HG03064 (cell line): ENCODE measurements around the gene RIN3.
"Not testable (repeated sequence)": the region's sequence is repeated elsewhere in the genome, so short reads cannot be mapped to it uniquely, and the experiment has no call there.

Experiments
- ATAC-seq: cut with Tn5 transposase; IDR thresholded peaks from one replicate; pipeline ENCODE4 v1.9.1; 2021; ENCODE audit warnings: low read depth; ENCODE audit not compliant: unreplicated experiment

The RIN3 gene

GRCh38 chr14:92638266-92638665 is 124.7 kb downstream of the RIN3 start:
- no peak for ATAC-seq

- ATAC-seq, result no peak
Measured at GRCh38 chr14:92638904-92639303, 125.3 kb downstream of the RIN3 start.

DNA sequence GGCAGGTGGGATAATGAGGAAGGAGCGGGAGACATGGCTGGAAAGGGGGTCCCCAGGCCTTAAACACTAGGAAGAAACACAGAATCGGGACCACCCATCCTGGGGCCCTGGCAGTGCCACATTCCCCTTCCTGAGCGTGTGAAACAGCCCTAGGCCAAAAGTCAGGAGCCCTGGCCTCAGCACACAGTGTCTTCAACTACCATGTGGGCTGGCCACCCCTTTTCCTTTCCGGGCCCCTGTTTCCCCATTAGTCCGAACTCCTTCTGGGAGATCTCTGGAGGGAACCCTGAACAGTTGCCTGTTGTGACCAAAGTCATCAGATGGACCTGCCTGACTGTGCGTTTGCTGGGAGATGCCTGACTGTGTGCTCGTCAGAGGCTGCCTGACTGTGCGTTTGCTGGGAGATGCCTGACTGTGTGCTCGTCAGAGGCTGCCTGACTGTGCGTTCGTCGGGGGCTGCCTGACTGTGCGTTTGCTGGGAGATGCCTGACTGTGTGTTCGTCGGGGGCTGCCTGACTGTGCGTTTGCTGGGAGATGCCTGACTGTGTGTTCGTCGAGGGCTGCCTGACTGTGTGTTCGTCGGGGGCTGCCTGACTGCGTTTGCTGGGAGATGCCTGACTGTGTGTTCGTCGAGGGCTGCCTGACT is 126.0 kb downstream of the RIN3 start:
- not testable (repeated sequence) for ATAC-seq

DNA sequence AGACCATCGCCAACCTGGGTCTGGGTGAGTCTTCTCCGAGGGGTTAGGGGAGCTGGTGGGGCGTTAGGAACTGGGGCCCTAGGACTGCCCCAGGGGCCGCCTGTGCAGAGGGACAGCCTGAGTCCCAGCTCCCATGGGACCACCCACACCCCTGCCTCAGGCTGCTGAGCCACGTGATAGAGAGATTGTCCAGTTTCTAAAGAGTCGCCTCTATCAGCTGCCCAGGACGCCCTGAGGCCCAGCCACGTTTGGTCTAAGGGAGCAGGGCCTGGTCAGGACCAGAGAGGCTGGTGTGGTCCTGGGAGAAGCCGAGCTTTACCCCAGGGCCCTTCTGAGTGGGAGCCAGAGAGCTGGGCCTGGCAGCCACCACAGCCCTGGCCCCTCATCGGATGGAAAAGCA is 127.7 kb downstream of the RIN3 start:
- no peak for ATAC-seq

GRCh38 chr14:92644171-92644969 is 130.8 kb downstream of the RIN3 start:
- no peak for ATAC-seq

DNA sequence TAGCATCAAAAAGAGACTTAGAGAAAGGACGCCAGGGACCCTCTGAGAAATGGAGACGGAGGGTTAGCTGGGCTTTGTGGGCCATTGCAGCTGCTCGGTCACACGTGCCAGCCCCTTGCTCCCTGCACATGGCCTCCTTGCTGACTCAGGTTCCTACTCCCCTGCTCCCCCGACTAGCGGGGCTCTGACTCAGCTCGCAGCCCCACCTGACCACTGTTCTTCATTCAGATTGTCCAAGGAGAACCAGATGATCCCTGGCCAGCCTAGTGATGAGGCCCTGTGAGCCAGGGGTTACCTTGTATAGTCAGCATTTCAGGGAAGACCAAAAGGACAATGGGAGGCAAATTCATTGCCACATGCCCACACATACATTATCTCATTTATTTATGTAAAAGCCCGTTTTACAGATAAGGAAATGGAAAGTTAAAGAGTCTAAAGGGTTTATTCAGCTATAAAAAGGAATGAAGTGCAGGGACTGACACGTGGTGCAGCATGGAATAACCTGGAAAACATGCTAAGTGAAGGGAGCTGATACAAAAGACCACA is 131.5 kb downstream of the RIN3 start:
- no peak for ATAC-seq

DNA sequence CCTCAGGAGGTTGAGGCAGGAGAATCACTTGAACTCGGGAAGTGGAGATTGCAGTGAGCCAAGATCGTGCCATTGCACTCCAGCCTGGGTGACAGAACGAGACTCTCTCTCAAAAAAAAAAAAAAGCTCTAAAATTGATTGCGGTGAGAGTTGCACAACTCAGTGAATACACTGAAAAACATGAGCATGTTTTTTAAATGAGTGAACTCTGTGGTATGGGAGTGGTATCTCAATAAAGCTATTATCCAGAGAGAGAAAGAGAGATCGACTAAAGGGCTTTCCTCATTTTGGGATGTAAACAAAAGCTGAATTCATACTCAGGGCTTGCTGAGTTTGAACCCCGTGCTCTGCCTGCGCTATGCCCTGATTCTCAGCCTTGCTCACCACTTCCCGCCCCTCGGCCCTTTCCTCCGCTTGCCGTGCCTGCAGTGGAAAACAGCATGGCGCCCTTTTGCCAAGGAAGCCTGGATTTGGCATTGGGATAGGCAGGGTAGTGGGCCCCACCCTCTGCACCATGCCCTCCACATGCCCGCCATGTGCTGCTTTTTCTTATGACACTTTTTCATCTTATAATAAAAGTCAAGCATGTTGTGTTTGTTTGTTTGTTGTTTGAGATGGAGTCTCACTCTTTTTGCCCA is 132.4 kb downstream of the RIN3 start:
- no peak for ATAC-seq

DNA sequence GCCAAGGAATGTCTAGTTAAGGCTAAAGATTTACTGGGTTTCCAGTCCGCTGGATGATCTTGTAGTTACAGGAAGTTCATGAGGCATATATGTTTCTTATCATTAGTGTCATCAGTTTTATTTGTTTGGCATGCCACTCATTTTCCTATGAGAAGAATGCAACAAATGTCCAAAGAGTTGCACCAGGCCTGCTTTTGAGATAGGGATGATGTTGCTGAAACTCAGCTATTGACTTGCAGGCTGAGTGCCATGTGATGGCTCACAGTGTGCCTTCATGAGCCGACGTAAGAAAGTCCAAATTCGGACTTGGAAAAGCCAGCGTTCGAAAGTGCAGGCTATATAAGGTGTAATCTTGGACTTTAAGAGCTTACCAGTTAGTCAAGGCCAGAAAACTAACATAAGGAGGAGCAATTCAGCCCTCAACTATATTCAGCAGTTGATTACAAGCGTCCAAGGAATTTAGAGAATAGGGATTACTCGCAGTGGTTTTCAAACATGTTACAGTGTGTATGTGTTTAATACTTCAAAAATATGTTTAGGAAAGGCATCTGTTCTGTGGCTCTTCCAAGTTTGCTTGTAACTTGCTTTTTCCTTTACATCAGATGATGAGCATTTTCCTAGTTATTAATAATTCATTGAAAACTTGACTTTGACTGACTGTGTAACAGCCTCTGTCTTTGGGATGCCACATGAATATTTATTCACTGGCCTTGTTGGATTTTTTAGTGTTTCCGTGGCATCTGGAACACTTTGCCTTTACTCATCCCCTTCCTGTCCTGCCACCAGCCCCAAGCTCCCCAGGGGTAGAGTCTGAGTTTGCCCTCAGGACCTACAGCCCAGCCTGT is 133.6 kb downstream of the RIN3 start:
- ATAC-seq, result no peak

DNA sequence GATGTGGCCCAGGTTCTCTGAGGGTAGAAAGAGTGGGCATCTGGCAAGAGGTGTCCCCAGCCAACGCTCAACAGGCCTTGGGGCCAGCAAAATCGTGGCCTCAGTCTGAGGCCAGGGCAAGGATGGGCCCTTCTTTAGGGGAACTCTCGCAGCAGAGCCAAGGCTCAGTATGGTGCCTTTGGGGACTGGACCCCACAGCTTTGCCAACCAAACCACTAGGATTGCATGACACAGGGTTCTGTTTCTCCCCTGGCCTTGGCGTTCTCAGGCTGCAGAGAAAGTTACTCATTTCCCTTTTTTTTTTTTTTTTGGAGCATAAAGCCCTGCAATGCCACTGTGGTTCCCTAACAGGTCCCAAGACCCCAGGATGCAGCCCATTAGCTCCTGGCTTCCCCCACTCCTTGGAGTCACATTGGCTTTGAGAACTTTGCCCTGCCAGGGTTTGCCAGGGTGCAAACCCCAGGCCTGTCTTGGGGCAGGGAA is 134.3 kb downstream of the RIN3 start:
- ATAC-seq, result no peak

DNA sequence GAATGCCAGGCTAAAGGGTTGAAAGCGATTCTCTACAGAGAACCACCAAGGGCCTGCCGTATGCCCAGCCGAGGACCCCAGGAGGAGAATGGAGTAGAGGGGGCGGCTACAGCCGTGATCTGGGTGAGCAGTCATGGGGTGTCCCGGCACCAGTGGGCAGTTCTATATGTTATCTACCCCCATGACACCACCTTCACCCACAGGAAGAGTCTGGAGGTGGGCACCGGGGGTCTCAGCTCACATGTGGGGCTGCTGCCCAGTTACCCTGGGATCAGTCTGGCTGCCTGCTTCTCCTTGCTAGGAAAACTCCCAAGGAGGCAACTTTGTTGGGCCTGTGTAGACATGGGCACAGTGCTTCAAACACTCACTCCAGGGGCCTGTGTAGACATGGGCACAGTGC is 135.5 kb downstream of the RIN3 start:
- ATAC-seq, result no peak

DNA sequence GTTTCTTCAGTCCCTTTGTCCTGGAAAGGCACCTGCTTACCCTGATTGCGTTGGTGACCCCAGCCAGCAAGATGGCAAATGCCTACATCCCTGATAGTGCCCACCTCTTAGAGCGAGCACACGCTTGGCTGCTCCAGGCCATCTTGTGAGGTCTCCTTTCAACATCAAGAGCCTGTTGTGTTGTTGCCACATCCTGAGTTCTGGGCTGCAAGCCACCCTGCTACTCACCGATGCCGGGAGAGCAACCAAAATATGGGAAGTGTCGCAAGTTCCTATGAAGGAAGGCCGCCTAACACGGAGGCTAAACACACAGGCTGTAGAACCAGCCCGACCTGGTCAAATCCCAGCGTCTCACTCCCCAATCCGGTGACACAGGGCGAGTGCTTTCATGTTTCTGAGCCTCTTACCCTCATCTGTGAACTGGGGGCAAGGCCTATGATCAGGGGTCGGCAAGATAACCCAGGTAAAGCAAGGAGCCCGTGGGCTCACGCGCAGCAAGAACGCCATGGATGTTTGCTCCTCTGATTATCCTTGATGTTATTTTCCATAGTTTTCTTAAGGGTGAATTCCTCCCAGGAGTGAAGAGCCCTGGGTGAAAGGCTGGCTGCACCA is 136.5 kb downstream of the RIN3 start:
- no peak for ATAC-seq

DNA sequence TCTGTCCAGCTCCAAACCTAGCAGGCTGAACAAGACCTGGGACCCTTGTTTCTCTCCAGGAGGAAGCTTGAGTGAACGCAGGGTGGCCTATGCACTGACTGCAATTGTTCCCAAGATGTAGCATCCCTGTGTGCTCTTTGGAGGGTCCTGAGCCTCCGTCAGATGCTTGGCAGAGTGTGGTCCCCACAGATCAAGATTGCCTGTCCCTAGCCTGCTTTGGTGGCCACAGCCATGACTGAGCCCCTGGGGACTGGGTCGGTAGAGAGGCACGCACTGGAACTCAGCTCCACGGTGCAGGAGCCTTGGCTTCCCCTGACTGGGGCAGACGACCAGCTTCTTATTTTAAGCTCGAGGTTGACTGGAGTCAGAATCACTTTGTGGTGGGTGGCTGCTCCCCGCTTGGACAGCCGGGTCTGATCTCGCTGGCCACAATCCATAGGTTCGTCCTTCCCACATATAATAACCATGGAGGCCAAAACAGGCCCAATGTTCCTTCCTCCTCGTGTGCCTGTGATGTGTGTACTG is 137.1 kb downstream of the RIN3 start:
- ATAC-seq, result no peak

GRCh38 chr14:92651106-92651757 is 137.7 kb downstream of the RIN3 start:
- peak; percentile 55 for ATAC-seq

DNA sequence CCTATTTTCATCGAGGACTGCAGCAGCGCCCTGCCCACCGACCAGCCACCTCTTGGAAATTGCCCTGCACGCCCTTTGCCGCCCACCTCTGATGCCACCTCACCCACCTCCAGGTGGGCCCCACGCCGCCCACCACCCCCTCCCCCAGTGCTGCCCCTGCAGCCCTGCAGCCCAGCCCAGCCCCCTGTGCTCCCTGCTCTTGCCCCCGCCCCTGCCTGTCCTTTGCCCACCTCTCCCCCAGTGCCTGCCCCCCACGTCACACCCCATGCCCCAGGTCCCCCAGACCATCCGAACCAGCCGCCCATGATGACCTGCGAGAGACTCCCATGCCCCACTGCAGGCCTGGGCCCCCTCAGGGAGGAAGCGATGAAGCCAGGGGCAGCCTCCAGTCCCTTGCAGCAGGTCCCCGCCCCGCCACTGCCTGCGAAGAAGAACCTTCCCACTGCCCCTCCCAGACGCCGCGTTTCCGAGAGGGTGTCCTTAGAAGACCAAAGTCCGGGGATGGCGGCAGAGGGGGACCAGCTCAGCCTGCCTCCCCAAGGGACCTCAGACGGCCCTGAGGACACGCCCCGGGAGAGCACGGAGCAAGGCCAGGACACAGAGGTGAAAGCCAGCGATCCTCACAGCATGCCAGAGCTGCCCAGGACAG is 138.3 kb downstream of the RIN3 start:
- no peak for ATAC-seq

GRCh38 chr14:92652413-92653151 is 139.0 kb downstream of the RIN3 start:
- no peak for ATAC-seq

- no peak for ATAC-seq
Measured at GRCh38 chr14:92653162-92653651, 139.6 kb downstream of the RIN3 start.

DNA sequence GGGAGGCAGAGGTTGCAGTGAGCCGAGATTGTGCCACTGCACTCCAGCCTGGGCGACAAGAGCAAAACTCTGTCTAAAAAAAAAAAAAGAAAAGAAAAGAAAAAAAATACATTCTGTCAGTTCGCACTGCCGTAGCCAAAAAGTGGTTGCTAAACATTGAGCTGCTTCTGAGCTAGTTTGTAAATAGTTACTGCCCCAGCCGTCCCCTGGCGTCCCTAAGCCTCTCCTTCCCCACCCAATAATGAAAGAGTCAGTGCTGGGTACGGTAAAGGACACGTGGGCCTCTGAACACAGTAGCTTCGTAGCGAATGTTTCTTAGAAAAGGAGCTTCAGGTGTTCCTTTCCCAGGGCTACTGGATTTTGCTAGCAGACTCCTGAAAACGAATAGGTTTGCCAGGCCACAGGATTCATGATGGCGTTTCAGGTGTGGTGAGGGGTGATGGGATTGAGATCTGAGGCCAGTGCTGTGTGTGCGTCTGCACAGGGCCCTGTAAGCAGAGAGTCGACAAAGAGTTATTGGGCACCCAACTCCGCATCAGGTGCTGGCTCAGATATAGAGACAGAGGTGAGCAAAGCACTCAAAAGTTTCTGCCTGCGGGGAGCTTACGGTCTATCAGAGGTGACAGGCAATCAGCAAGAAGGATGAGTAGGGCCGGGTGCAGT is 140.8 kb downstream of the RIN3 start:
- no peak for ATAC-seq
